ENCODE measurements around the gene TTC13.

DNA sequence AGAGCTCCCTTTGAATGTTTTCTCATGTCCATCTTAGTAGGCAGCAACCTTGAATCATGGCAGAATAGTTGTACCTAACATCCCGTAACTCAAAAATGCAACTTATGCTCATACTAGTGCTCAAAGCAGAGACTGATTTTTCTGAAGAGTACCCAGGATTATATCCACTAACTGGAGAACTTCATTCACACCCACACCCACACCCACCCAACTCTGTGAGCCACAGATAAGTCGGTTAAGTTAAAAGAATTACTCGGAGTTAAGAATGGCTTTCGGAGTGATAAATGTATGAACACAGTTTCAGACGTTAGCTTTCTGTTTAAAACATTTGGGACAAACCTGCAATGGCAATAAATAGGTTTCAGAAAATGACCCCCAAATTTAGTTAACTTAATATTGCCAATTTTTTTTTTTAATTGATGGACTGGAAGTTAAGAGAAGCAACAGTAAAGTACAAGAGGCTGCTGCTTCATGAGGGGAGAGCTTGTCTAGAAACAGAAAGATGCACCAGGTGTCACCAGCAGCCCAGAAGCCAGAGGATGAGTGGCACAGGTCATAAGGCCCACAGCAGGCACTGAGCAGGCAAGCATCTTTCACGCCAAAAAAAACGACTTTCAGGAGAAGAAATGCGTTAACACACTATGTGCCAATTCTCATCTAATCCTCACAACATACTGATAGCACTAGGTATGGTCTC, 61.9 kb downstream of the TTC13 start:
- TF ChIP-seq POLR2A (IDR thresholded peaks at IDR 0.05), result no peak
- TF ChIP-seq, protein P1, sequence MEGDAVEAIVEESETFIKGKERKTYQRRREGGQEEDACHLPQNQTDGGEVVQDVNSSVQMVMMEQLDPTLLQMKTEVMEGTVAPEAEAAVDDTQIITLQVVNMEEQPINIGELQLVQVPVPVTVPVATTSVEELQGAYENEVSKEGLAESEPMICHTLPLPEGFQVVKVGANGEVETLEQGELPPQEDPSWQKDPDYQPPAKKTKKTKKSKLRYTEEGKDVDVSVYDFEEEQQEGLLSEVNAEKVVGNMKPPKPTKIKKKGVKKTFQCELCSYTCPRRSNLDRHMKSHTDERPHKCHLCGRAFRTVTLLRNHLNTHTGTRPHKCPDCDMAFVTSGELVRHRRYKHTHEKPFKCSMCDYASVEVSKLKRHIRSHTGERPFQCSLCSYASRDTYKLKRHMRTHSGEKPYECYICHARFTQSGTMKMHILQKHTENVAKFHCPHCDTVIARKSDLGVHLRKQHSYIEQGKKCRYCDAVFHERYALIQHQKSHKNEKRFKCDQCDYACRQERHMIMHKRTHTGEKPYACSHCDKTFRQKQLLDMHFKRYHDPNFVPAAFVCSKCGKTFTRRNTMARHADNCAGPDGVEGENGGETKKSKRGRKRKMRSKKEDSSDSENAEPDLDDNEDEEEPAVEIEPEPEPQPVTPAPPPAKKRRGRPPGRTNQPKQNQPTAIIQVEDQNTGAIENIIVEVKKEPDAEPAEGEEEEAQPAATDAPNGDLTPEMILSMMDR (IDR thresholded peaks at IDR 0.05), result no peak

All from adrenal gland (tissue), 5 donors.